Immature natural killer cell (primary cell): ENCODE measurements around the gene APOE. TPM values are rescaled to one million over a fixed set of nuclear protein-coding genes. Genes with fewer than 3 reads are reported as not detected.
"Not testable (repeated sequence)": the region's sequence is repeated elsewhere in the genome, so short reads cannot be mapped to it uniquely, and the experiment has no call there.

Source experiments
- DNase-seq, 3 donors: peaks; one replicate each; pipeline ENCODE4 v3.0.0; 2022; ENCODE audit warnings: mixed read lengths in 1 of 3
- H3K27ac Mint-ChIP-seq, 6 donors: one replicate each; pipeline ENCODE4 v1.8.0; 2020; ENCODE audit warnings: mixed read lengths in 6 of 6, mild to moderate bottlenecking in 5 of 6, inconsistent platforms in 4 of 6, moderate library complexity in 3 of 6
- H3K27me3 Mint-ChIP-seq, 3 donors: one replicate each; pipeline ENCODE4 v1.8.0; 2020 to 2021; ENCODE audit warnings: low read depth in 3 of 3, mild to moderate bottlenecking in 3 of 3, mixed read lengths in 3 of 3, moderate library complexity in 3 of 3, inconsistent platforms in 1 of 3
- H3K36me3 Mint-ChIP-seq, 3 donors: one replicate each; pipeline ENCODE4 v1.8.0; 2020; ENCODE audit warnings: mixed read lengths in 3 of 3, inconsistent platforms in 2 of 3, mild to moderate bottlenecking in 2 of 3
- H3K4me1 Mint-ChIP-seq, 2 donors: one replicate each; pipeline ENCODE4 v1.8.0; 2020; ENCODE audit warnings: inconsistent platforms in 2 of 2, mild to moderate bottlenecking in 2 of 2, mixed read lengths in 2 of 2, moderate library complexity in 1 of 2
- H3K4me3 Mint-ChIP-seq, 5 donors: one replicate each; pipeline ENCODE4 v1.8.0; 2020; ENCODE audit warnings: mild to moderate bottlenecking in 5 of 5, mixed read lengths in 5 of 5, inconsistent platforms in 3 of 5, moderate library complexity in 3 of 5
- H3K9me3 Mint-ChIP-seq, 6 donors: one replicate each; pipeline ENCODE4 v1.8.0; 2020; ENCODE audit warnings: mild to moderate bottlenecking in 6 of 6, mixed read lengths in 6 of 6, inconsistent platforms in 4 of 6, moderate library complexity in 3 of 6
- polyA plus RNA-seq, 3 donors: library from polyadenylated mRNA; unstranded; fragments of 300-500 nt; fragmentation: Illumina TruSeq; gene quantifications; one replicate each; pipeline ENCODE4 v1.2.3, GENCODE V29; 2021

APOE gene
- polyA plus RNA-seq: not detected

DNA sequence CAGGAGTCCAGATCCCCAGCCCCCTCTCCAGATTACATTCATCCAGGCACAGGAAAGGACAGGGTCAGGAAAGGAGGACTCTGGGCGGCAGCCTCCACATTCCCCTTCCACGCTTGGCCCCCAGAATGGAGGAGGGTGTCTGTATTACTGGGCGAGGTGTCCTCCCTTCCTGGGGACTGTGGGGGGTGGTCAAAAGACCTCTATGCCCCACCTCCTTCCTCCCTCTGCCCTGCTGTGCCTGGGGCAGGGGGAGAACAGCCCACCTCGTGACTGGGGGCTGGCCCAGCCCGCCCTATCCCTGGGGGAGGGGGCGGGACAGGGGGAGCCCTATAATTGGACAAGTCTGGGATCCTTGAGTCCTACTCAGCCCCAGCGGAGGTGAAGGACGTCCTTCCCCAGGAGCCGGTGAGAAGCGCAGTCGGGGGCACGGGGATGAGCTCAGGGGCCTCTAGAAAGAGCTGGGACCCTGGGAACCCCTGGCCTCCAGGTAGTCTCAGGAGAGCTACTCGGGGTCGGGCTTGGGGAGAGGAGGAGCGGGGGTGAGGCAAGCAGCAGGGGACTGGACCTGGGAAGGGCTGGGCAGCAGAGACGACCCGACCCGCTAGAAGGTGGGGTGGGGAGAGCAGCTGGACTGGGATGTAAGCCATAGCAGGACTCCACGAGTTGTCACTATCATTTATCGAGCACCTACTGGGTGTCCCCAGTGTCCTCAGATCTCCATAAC lies at the start of gene APOE:
Gene APOE (plus strand): TSS at position 360 of the 724 bp plus-strand sequence. CDS start 829 bp downstream, outside the sequence.
- Mint-ChIP-seq H3K27ac (no peak within 1 kb of the TSS), H3K9me3 (peaks cover 0 to 1% (median 0%) of the 10 kb centered on the region in 6 donors), H3K4me3 (peak within 1 kb of the TSS in 1 of 5 donors; percentile 31), H3K36me3 (peaks cover 0 to 7% (median 0%) of the 10 kb centered on the region in 3 donors), H3K4me1 (no peaks in the 10 kb centered on the region), H3K27me3 (peaks cover 5 to 14% (median 6%) of the 10 kb centered on the region in 3 donors)
- DNase-seq: no peak

DNA sequence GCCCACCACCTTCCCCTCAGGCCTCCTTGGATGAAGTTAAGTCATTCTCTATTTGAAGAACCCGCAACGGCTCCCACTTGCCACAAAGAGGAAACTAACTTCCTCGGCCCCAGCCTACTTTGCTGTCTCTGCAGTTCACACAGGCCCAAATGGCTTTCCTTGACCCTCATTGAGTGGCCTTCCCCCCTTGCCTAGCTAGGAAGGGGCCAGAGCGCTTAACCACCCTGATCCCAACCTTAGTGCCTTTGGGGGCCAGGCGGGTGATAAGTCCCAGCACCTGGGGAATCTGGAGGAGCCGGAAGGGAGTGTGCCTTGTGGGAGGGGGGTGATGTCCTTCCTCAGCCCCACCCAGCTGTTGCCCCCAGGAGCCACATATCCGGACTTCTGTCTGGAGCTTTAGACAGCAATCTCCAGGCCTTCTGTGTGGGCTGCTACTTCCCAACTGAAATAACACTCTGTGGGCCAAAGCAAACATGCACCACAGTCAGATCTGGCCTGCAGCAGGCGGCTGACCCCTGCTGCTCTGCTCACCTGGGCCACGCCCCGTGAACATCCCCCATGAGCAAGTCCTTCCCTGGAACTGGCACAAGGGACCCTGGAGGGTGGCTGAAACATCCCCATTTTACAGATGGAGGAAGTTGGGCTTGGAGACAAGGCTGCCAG lies 49.0 kb upstream of the APOE start:
- H3K27me3 Mint-ChIP-seq: peaks cover 2 to 15% (median 5%) of the 10 kb centered on the region in 3 donors
- no peak overlapping the region for H3K27ac Mint-ChIP-seq
- H3K4me1 Mint-ChIP-seq: peaks cover 2 to 4% of the 10 kb centered on the region in 2 donors
- no peak overlapping the region for H3K4me3 Mint-ChIP-seq
- no peaks in the 10 kb centered on the region for H3K9me3 Mint-ChIP-seq
- no peak for DNase-seq
- H3K36me3 Mint-ChIP-seq: no peaks in the 10 kb centered on the region

DNA sequence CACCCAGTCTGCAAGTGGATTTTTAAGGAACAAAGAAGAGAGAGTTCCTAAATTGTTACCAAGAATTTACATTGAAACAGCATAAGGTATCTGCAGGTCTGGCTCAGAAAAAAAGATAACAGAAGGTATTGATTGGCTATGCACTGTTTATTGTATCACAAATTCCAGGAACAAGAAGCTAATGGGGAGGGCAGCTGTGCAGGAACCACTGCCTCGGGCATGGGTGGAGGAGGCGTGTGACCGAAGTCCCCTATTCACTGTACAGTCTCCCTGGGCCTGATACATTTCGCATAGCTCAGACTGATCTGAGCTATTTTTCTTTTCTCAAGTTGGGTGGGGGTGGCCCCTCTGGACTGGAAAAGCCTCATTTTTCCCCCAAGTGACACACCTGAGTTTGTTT lies 47.8 kb upstream of the APOE start:
- DNase-seq: no peak
- H3K4me3 Mint-ChIP-seq: no peak overlapping the region
- peaks cover 4 to 17% (median 6%) of the 10 kb centered on the region in 3 donors for H3K27me3 Mint-ChIP-seq
- no peaks in the 10 kb centered on the region for H3K9me3 Mint-ChIP-seq
- H3K36me3 Mint-ChIP-seq: no peaks in the 10 kb centered on the region
- H3K27ac Mint-ChIP-seq: no peak overlapping the region
- peaks cover 2 to 4% of the 10 kb centered on the region in 2 donors for H3K4me1 Mint-ChIP-seq

DNA sequence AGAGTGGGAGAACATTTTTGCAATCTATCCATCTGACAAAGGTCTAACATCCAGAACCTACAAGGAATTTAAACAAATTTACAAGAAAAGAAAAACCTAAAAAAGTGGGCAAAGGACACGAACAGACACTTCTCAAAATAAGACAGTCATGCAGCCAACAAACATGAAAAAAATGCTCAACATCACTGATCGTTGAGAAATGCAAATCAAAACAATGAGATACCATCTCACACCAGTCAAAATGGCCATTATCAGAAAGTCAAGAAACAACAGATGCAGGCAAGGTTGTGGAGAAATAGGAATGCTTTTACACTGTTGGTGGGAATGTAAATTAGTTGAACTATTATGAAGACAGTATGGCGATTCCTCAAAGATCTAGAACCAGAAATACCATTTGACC lies 44.0 kb upstream of the APOE start:
- not testable (repeated sequence) for H3K4me1 Mint-ChIP-seq, H3K27ac Mint-ChIP-seq, H3K9me3 Mint-ChIP-seq, DNase-seq, H3K4me3 Mint-ChIP-seq, H3K36me3 Mint-ChIP-seq
- H3K27me3 Mint-ChIP-seq: peaks cover 2 to 14% (median 6%) of the 10 kb centered on the region in 3 donors

DNA sequence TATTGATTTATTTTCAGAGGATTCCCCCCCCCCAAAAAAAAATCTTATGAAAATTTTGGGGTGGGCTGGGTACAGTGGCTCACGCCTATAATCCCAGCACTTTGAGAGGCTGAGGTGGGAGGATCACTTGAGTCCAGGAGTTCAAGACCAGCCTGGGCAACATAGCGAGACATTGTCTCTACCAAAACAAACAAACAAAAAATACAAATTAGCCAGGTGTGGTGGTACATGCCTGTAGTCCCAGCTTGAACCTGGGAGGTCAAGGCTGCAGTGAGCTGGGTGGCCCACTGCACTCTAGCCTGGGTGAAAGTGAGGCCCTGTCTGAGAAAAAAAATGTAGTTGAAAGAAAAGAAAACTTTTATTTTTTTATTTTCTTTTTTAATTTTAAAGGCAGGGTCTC lies 41.6 kb upstream of the APOE start:
- peaks cover 2 to 14% (median 3%) of the 10 kb centered on the region in 3 donors for H3K27me3 Mint-ChIP-seq
- H3K4me3 Mint-ChIP-seq: no peak overlapping the region
- peaks cover 0 to 5% of the 10 kb centered on the region in 2 donors for H3K4me1 Mint-ChIP-seq
- no peaks in the 10 kb centered on the region for H3K9me3 Mint-ChIP-seq
- no peak for DNase-seq
- H3K27ac Mint-ChIP-seq: no peak overlapping the region
- H3K36me3 Mint-ChIP-seq: no peaks in the 10 kb centered on the region

DNA sequence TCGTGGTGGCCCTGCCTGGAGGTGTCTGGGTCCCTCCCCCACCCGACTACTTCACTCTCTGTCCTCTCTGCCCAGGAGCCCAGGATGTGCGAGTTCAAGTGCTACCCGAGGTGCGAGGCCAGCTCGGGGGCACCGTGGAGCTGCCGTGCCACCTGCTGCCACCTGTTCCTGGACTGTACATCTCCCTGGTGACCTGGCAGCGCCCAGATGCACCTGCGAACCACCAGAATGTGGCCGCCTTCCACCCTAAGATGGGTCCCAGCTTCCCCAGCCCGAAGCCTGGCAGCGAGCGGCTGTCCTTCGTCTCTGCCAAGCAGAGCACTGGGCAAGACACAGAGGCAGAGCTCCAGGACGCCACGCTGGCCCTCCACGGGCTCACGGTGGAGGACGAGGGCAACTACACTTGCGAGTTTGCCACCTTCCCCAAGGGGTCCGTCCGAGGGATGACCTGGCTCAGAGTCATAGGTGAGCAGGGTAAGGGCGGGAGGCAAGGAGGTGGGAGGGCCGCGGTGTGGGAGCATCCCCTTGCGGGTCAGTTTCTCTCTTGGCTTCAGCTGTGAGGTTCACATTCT lies 40.3 kb upstream of the APOE start:
- peaks cover 0 to 5% of the 10 kb centered on the region in 2 donors for H3K4me1 Mint-ChIP-seq
- no peaks in the 10 kb centered on the region for H3K36me3 Mint-ChIP-seq
- H3K9me3 Mint-ChIP-seq: no peaks in the 10 kb centered on the region
- H3K27ac Mint-ChIP-seq: no peak overlapping the region
- no peak overlapping the region for H3K4me3 Mint-ChIP-seq
- DNase-seq: no peak
- peaks cover 2 to 14% (median 2%) of the 10 kb centered on the region in 3 donors for H3K27me3 Mint-ChIP-seq

DNA sequence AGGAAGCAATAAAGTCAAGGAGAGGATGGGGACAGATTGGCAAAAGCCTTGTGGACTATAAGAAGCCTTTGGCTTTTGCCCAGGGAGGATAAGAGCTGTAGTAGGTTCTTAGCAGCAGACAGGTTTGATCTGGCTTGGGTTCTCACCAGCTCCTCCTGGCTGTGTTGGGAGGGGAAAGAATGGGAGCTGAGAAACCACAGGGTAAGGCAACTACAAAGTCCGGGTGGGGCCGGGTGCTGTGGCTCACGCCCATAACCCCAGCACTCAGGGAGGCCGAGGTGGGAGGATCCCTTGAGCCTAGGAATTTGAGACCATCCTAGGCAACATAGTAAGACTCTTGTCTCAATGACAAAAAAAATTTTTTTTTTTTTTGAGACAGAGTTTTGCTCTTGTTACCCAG lies 38.9 kb upstream of the APOE start:
- Mint-ChIP-seq H3K27ac (no peak overlapping the region), H3K4me1 (peaks cover 0 to 5% of the 10 kb centered on the region in 2 donors), H3K36me3 (no peaks in the 10 kb centered on the region), H3K4me3 (no peak overlapping the region), H3K9me3 (no peaks in the 10 kb centered on the region), H3K27me3 (peaks cover under 1 to 6% (median 2%) of the 10 kb centered on the region in 3 donors)
- DNase-seq: no peak

DNA sequence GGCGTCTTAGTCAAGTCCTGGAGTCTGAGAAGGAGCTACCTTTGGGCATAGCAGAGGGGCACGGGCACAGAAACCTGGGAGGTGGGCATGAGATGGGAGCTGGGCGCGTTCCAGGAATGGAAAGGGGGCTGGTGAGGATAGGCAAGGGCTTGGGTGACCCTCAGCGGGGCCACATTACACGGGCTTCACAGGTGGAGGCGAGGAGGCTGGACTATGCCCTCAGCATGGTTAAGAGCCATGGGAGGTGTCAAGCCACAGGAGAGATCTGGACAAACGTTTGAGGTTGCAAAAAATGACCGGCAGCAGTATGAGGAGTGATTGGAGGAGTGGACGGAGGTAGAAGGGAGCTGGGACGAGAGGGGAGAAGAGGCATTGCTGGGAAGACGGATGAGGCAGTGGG lies 38.0 kb upstream of the APOE start:
- Mint-ChIP-seq H3K36me3 (no peaks in the 10 kb centered on the region), H3K27me3 (peaks cover 0 to 3% (median 0%) of the 10 kb centered on the region in 3 donors), H3K4me1 (peaks cover 0 to 5% of the 10 kb centered on the region in 2 donors), H3K4me3 (no peak overlapping the region), H3K27ac (no peak overlapping the region), H3K9me3 (no peaks in the 10 kb centered on the region)
- no peak for DNase-seq

DNA sequence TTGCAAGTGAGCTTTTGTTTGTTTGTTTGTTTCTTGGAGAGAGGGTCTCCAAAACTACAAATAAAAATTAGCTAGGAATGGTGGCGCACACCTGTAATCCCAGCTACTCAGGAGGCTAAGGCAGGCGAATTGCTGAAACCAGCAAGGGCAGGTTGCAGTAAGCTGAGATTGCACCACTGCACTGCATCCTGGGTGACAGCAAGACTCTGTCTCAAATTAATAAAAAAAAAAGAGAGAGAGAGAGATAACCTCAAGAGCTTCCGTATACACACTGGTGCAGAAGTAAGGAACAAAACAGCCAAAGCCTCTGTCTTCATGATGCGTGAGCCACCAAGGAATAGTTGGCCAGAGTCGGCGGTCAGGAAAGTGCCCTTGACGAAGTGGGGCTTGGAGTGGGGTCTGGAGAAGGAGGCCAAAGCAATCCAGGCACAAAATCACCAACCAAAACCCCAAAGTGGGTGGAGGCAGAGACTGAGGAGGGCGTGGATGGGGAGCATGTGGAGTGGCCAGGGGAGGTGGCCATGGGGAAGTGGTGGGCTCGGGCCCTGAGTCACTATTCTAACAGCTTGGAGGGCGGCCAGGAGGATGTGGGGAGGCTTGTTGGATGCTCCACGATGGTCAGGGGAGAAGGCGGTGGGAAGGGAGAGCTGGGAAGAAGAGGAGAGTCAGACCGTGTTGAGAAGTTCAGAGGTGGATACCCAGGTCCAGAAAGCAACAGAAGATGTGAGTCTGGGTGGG lies 35.7 kb upstream of the APOE start:
- no peak for DNase-seq
- no peaks in the 10 kb centered on the region for H3K9me3 Mint-ChIP-seq
- peaks cover 0 to 5% of the 10 kb centered on the region in 2 donors for H3K4me1 Mint-ChIP-seq
- no peaks in the 10 kb centered on the region for H3K36me3 Mint-ChIP-seq
- H3K4me3 Mint-ChIP-seq: no peak overlapping the region
- peaks cover 0 to 3% (median 0%) of the 10 kb centered on the region in 3 donors for H3K27me3 Mint-ChIP-seq
- H3K27ac Mint-ChIP-seq: no peak overlapping the region

DNA sequence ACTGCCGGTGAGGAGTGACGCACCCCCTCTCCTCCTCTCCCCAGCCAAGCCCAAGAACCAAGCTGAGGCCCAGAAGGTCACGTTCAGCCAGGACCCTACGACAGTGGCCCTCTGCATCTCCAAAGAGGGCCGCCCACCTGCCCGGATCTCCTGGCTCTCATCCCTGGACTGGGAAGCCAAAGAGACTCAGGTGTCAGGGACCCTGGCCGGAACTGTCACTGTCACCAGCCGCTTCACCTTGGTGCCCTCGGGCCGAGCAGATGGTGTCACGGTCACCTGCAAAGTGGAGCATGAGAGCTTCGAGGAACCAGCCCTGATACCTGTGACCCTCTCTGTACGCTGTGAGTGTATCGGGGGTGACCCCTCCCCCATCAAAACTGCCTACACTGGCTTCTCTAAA lies 33.8 kb upstream of the APOE start:
- H3K27me3 Mint-ChIP-seq: peaks cover 0 to 2% (median 0%) of the 10 kb centered on the region in 3 donors
- H3K4me1 Mint-ChIP-seq: no peaks in the 10 kb centered on the region
- H3K36me3 Mint-ChIP-seq: no peaks in the 10 kb centered on the region
- no peak overlapping the region for H3K4me3 Mint-ChIP-seq
- no peak overlapping the region for H3K27ac Mint-ChIP-seq
- no peaks in the 10 kb centered on the region for H3K9me3 Mint-ChIP-seq
- DNase-seq: no peak

DNA sequence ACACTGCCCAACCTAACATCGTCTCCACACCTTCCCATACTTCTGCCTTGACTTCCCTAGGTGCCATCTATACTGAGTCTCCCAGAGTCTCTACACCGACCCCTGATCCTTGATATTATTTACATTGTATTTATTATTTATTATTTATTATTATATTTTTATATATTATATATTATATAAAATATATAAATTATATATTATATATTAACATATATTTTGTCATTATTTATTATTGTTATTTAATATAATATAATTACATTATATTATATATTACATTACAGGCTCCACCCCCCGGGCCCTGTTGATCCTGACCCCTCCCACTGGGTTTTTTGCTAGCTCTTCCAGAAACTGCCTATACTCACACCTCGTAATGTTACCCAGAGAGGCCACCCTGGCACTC lies 32.9 kb upstream of the APOE start:
- Mint-ChIP-seq H3K4me1 (no peaks in the 10 kb centered on the region), H3K27ac (peak overlapping the region in 1 of 6 donors; percentile 33), H3K36me3 (no peaks in the 10 kb centered on the region), H3K9me3 (no peaks in the 10 kb centered on the region), H3K4me3 (no peak overlapping the region), H3K27me3 (peaks cover 0 to 2% (median 0%) of the 10 kb centered on the region in 3 donors)
- DNase-seq: no peak

DNA sequence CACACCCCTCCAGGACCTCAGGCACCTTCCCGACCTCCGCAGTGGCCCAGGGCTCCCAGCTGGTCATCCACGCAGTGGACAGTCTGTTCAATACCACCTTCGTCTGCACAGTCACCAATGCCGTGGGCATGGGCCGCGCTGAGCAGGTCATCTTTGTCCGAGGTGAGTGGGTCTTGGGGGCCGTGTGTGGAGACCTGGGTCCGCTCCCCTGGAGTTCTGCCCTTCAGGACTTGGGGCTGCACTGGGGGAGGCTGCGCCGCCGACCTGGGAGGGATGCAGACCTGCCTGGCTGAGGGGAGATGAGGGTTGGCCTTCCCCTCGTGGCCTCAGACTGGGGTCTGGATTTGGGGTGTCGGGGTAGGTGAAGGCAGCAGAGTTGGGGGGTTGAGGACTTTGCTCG lies 31.3 kb upstream of the APOE start:
- H3K27ac Mint-ChIP-seq: no peak overlapping the region
- no peaks in the 10 kb centered on the region for H3K4me1 Mint-ChIP-seq
- H3K27me3 Mint-ChIP-seq: peaks cover 0 to 2% (median 0%) of the 10 kb centered on the region in 3 donors
- H3K36me3 Mint-ChIP-seq: no peaks in the 10 kb centered on the region
- H3K9me3 Mint-ChIP-seq: no peaks in the 10 kb centered on the region
- no peak overlapping the region for H3K4me3 Mint-ChIP-seq
- no peak for DNase-seq

DNA sequence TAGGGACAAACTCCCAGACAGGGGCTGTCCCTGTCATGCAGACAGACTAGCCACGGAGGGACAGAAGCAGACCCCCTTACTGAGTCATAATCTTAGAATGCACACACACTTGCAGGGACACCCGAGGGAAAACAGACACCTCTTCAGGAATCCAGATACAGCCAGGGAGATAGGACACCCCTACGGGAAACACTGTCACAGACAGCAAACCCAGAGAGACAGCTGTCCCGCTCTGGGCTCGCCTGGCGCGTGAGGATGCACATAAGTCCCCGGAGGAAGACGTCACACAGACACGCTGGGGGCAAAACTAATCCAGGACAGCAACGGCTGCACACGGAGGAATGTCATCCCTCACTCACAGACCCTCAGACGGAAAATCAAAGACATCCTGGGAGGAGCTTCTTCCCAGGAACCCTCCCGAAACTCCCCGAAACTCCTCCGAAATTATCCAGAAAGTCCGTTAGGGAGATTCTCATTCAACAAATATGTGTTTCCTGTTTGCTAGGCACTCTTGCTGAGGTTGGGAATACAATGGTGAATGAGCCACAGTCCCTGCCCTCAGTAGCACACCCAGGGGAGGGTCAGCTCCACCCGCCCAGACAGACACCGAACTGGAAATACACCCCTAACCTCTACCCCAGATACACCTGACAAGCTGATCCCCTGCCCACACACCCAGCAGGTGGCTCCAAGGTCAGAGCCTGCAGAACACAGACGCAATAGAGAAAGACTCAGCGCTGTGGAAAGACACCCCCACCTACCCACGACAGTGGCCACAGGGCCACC lies 29.7 kb upstream of the APOE start:
- DNase-seq: no peak
- H3K27ac Mint-ChIP-seq: no peak overlapping the region
- no peaks in the 10 kb centered on the region for H3K36me3 Mint-ChIP-seq
- H3K4me1 Mint-ChIP-seq: no peaks in the 10 kb centered on the region
- H3K9me3 Mint-ChIP-seq: no peaks in the 10 kb centered on the region
- no peak overlapping the region for H3K4me3 Mint-ChIP-seq
- peaks cover 0 to 2% (median 0%) of the 10 kb centered on the region in 3 donors for H3K27me3 Mint-ChIP-seq
